PC-3 (cell line): Measurements from ENCODE around the gene ST3GAL2.

Experiments used
- CTCF ChIP-seq: fragments of 300-600 bp; sonication (generic); conservative IDR thresholded peaks from 2 replicates; pipeline ENCODE4 v1.5.1; 2017; ENCODE audit warnings: antibody characterized with exemption, low read depth, mild to moderate bottlenecking, low read length
- EZH2 ChIP-seq: fragments of 300-600 bp; sonication (generic); IDR thresholded peaks from one replicate; pipeline ENCODE4 v1.6.1; 2017; ENCODE audit warnings: antibody characterized with exemption, mild to moderate bottlenecking, low read length; ENCODE audit not compliant: unreplicated experiment

- TF ChIP-seq CTCF (no peak), EZH2 (no peak)
Measured at GRCh38 chr16:70392606-70393005, 46.3 kb downstream of the ST3GAL2 start.
